ENCODE data around the gene TSKU.

Gene TSKU

GRCh38 chr11:76745561-76746207 is 37.5 kb upstream of the TSKU start:
- no peak for DNase-seq (ENCODE audit: low read depth)
- H3K4me3 ChIP-seq (ENCODE audit: control insufficient read depth, low read depth, low read length): no peak overlapping the region
- no peak for TF ChIP-seq CTCF (IDR thresholded peaks at IDR 0.05; ENCODE audit: control insufficient read depth, insufficient read depth, low read depth, low read length, missing control alignments)

GRCh38 chr11:76747153-76747914 is 35.8 kb upstream of the TSKU start:
- DNase-seq (ENCODE audit: low read depth): no peak
- no peak for TF ChIP-seq CTCF (IDR thresholded peaks at IDR 0.05; ENCODE audit: control insufficient read depth, insufficient read depth, low read depth, low read length, missing control alignments)
- H3K4me3 ChIP-seq (ENCODE audit: control insufficient read depth, low read depth, low read length): no peak overlapping the region

- no peak for TF ChIP-seq CTCF (IDR thresholded peaks at IDR 0.05; ENCODE audit: control insufficient read depth, insufficient read depth, low read depth, low read length, missing control alignments)
- H3K4me3 ChIP-seq (ENCODE audit: control insufficient read depth, low read depth, low read length): no peak overlapping the region
- no peak for DNase-seq (ENCODE audit: low read depth)
Observed at GRCh38 chr11:76747915-76748860, 35.0 kb upstream of the TSKU start.

- TF ChIP-seq CTCF (IDR thresholded peaks at IDR 0.05; ENCODE audit: control insufficient read depth, insufficient read depth, low read depth, low read length, missing control alignments): no peak
- no peak overlapping the region for H3K4me3 ChIP-seq (ENCODE audit: control insufficient read depth, low read depth, low read length)
- no peak for DNase-seq (ENCODE audit: low read depth)
Observed at GRCh38 chr11:76748948-76749347, 34.2 kb upstream of the TSKU start.

GRCh38 chr11:76750067-76750466 is 33.1 kb upstream of the TSKU start:
- TF ChIP-seq CTCF (IDR thresholded peaks at IDR 0.05; ENCODE audit: control insufficient read depth, insufficient read depth, low read depth, low read length, missing control alignments): no peak
- DNase-seq (ENCODE audit: low read depth): no peak
- no peak overlapping the region for H3K4me3 ChIP-seq (ENCODE audit: control insufficient read depth, low read depth, low read length)

- no peak overlapping the region for H3K4me3 ChIP-seq (ENCODE audit: control insufficient read depth, low read depth, low read length)
- no peak for TF ChIP-seq CTCF (IDR thresholded peaks at IDR 0.05; ENCODE audit: control insufficient read depth, insufficient read depth, low read depth, low read length, missing control alignments)
- no peak for DNase-seq (ENCODE audit: low read depth)
Observed at GRCh38 chr11:76750746-76751145, 32.4 kb upstream of the TSKU start.
